HG03095 (cell line): Measurements from ENCODE around the gene TMEM41B.
"Not testable (repeated sequence)": the region's sequence is repeated elsewhere in the genome, so short reads cannot be mapped to it uniquely, and the experiment has no call there.

Source experiments
- ATAC-seq: cut with Tn5 transposase; IDR thresholded peaks from one replicate; pipeline ENCODE4 v1.9.1; 2021; ENCODE audit warnings: moderate library complexity; ENCODE audit not compliant: unreplicated experiment

The TMEM41B gene

GRCh38 chr11:9263840-9264315, 50.5 kb downstream of the TMEM41B start:
- ATAC-seq = peak; percentile 61

DNA sequence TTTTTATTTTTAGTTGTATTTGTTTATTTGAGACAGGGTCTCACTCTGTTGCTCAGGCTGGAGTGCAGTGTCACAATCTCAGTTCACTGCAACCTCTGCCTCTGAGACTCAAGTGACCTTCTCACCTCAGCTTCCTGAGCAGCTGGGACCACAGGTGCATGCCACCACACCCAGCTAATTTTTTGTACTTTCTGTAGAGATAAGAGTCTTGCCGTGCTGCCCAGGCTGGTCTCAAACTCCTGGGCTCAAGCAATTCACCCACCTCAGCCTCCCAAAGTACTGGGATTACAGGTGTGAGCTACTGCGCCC, 53.6 kb downstream of the TMEM41B start:
- not testable (repeated sequence) for ATAC-seq

- ATAC-seq = no peak
Measured at GRCh38 chr11:9259981-9260837, 54.2 kb downstream of the TMEM41B start.

GRCh38 chr11:9258279-9258678, 56.1 kb downstream of the TMEM41B start:
- ATAC-seq = not testable (repeated sequence)

GRCh38 chr11:9254416-9254815, 60.0 kb downstream of the TMEM41B start:
- no peak for ATAC-seq

DNA sequence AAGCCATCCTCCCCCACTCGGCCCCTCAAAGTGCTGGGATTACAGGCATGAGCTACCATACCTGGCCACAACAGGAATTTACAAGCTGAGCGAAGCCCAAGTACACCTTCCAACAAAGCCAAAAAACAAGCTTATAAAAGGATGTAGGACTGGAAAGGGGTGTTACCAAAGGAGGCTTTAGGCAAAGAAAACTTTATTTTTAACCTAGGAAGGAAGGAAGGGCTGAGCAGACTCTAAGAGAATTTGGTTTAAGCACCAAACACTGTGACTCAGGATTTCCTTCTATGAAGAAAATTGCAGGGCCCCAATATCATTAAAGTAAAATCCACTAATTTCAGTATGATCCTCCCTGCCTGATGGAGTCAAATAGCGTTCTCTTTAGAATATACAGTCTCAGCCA, 61.3 kb downstream of the TMEM41B start:
- ATAC-seq = no peak

- no peak for ATAC-seq
Measured at GRCh38 chr11:9251311-9251710, 63.1 kb downstream of the TMEM41B start.

DNA sequence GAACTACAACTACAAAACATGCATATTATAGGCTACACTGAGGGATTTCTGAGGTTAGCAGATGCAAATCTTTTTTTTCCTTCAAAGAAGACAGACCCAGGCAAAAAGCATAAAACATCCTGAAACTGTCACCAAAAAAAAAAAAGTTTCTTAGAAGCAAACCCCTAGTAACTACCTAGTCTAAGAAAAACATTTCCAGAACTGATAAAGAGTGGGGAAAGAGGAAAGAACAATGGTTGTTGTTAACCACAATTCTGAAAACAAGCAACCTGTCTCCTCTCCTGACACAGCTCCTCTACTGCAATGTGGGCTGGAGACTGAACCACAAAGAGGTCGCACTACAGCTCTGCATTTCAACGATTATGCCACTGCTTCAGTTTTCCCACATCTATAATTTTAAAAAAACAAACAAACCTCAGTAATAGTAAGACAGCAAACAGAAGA, 64.2 kb downstream of the TMEM41B start:
- peak; percentile 80 for ATAC-seq

GRCh38 chr11:9249252-9249651, 65.1 kb downstream of the TMEM41B start:
- no peak for ATAC-seq

- no peak for ATAC-seq
Measured at GRCh38 chr11:9247863-9248262, 66.5 kb downstream of the TMEM41B start.

DNA sequence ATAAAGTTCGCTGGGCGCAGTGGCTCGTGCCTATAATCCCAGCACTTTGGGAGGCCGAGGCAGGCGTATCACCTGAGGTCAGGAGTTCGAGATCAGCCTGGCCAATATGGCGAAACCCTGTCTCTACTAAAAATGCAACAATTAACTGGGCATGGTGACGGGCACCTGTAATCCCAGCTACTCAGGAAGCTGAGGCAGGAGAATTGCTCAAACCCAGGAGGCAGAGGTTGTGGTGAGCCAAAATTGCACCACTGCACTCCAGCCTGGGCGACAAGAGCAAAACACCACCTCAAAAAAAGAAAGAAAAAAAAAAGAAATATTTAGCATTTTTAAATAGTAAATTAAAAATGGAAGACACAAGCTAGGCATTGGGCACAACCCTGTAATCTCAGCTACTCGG, 78.2 kb downstream of the TMEM41B start:
- ATAC-seq = not testable (repeated sequence)

DNA sequence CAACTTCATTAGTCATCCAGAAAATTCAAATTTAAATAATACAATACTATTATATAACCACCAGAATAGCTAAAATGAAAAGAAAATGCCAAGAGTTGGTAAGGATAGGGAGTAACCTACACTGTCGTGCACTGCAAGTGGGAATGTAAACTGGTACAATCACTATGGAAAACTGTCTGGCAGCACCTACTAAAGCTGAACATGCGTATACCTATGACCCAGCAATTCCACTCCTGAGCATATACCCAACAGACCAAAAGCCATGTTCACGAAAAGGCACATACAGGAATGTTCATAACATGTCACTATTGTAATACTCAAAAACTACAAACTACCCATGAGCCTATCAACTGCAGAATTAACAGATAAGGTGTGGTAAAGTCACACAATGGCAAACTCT, 81.9 kb downstream of the TMEM41B start:
- no peak for ATAC-seq

- peak; percentile 77 for ATAC-seq
Measured at GRCh38 chr11:9231848-9232177, 82.6 kb downstream of the TMEM41B start.
